ENCODE data around the gene GP9. TPM values are rescaled to one million over a fixed set of nuclear protein-coding genes. Genes with fewer than 3 reads are reported as not detected.

GP9 gene
- total RNA-seq = not detected

- ChIA-PET POLR2A (no interaction called here), CTCF (interaction anchor here (1.2 kb wide), 1 partner anchor 34 kb away, joined by 3 read pairs; no protein-coding TSS in a partner anchor)
- no peaks in the 10 kb centered on the region for H3K36me3 Mint-ChIP-seq (ENCODE audit: low read depth)
- DNase-seq (no peak), ATAC-seq (no peak)
- no peaks in the 10 kb centered on the region for H3K9me3 Mint-ChIP-seq (ENCODE audit: insufficient read depth)
- peaks cover 6% of the 10 kb centered on the region for H3K4me1 Mint-ChIP-seq (ENCODE audit: low read depth)
- H3K27ac Mint-ChIP-seq = no peak within 1 kb of the TSS
- peaks cover 7% of the 10 kb centered on the region for H3K27me3 Mint-ChIP-seq (ENCODE audit: low read depth)
- H3K4me3 Mint-ChIP-seq = no peak within 1 kb of the TSS
These were observed at the start of gene GP9 for GRCh38 chr3:129060276-129061022. Gene GP9, plus strand, starts transcription at chr3:129060779. Its CDS starts 961 bp downstream, at chr3:129061740.

GRCh38 chr3:129013491-129013891 lies 47.1 kb upstream of the GP9 start:
- no peak for DNase-seq
- ChIA-PET CTCF (interaction anchor here (1.3 to 7.0 kb wide), 5 partner anchors 8 to 43 kb away, joined by 7 to 115 read pairs (median 55); partner anchors contain the start of gene EFCC1), POLR2A (interaction anchor here (1.0 kb wide), 1 partner anchor 13 kb away, joined by 4 read pairs; no protein-coding TSS in a partner anchor)
- H3K27ac Mint-ChIP-seq = no peak overlapping the region
- H3K4me3 Mint-ChIP-seq = no peak overlapping the region
- H3K4me1 Mint-ChIP-seq (ENCODE audit: low read depth) = peaks cover 37% of the 10 kb centered on the region
- no peaks in the 10 kb centered on the region for H3K36me3 Mint-ChIP-seq (ENCODE audit: low read depth)
- no peak for ATAC-seq
- H3K9me3 Mint-ChIP-seq (ENCODE audit: insufficient read depth) = no peaks in the 10 kb centered on the region
- H3K27me3 Mint-ChIP-seq (ENCODE audit: low read depth) = no peaks in the 10 kb centered on the region

- DNase-seq (no peak), ATAC-seq (no peak)
- Mint-ChIP-seq H3K36me3 (ENCODE audit: low read depth) (no peaks in the 10 kb centered on the region), H3K4me3 (no peak overlapping the region), H3K27ac (peak overlapping the region; percentile 91), H3K9me3 (ENCODE audit: insufficient read depth) (no peaks in the 10 kb centered on the region), H3K27me3 (ENCODE audit: low read depth) (no peaks in the 10 kb centered on the region), H3K4me1 (ENCODE audit: low read depth) (peaks cover 37% of the 10 kb centered on the region)
- POLR2A ChIA-PET = interaction anchor here (1.0 to 4.7 kb wide), 3 partner anchors 12 to 302 kb away, joined by 4 to 66 read pairs (median 21); a partner anchor contains a TSS
- CTCF ChIA-PET = interaction anchor here (1.2 to 7.0 kb wide), 6 partner anchors 9 to 42 kb away, joined by 3 to 117 read pairs (median 79); partner anchors contain the start of gene EFCC1
These were observed 46.4 kb upstream of the GP9 start for GRCh38 chr3:129014148-129014547.

GRCh38 chr3:129014793-129015345 lies 45.7 kb upstream of the GP9 start:
- ChIA-PET POLR2A (interaction anchor here (0.7 to 4.7 kb wide), 10 partner anchors 9 to 301 kb away, joined by 3 to 66 read pairs (median 8); partner anchors contain the start of genes COPG1 and RAB43), CTCF (interaction anchor here (1.2 to 7.0 kb wide), 12 partner anchors 10 to 168 kb away, joined by 3 to 117 read pairs (median 22); partner anchors contain the start of genes ACAD9, CFAP92 and EFCC1)
- Mint-ChIP-seq H3K27ac (peak overlapping the region; percentile 91), H3K27me3 (ENCODE audit: low read depth) (no peaks in the 10 kb centered on the region), H3K9me3 (ENCODE audit: insufficient read depth) (no peaks in the 10 kb centered on the region), H3K4me1 (ENCODE audit: low read depth) (peaks cover 37% of the 10 kb centered on the region), H3K4me3 (peak overlapping the region; percentile 66), H3K36me3 (ENCODE audit: low read depth) (no peaks in the 10 kb centered on the region)
- DNase-seq (no peak), ATAC-seq (no peak)

GRCh38 chr3:129015388-129016105 lies 45.0 kb upstream of the GP9 start:
- DNase-seq (peak; percentile 61), ATAC-seq (peak; percentile 69)
- no peaks in the 10 kb centered on the region for H3K27me3 Mint-ChIP-seq (ENCODE audit: low read depth)
- H3K27ac Mint-ChIP-seq = peak overlapping the region; percentile 91
- POLR2A ChIA-PET = interaction anchor here (0.7 to 4.7 kb wide), 18 partner anchors 10 to 300 kb away, joined by 3 to 66 read pairs (median 8); partner anchors contain the start of genes CFAP92, CNBP, COPG1 and RAB43
- H3K36me3 Mint-ChIP-seq (ENCODE audit: low read depth) = no peaks in the 10 kb centered on the region
- H3K9me3 Mint-ChIP-seq (ENCODE audit: insufficient read depth) = no peaks in the 10 kb centered on the region
- H3K4me3 Mint-ChIP-seq = peak overlapping the region; percentile 66
- CTCF ChIA-PET = interaction anchor here (0.7 to 7.0 kb wide), 27 partner anchors 11 to 398 kb away, joined by 3 to 117 read pairs (median 6); partner anchors contain the start of genes ACAD9, CFAP92 and EFCC1
- H3K4me1 Mint-ChIP-seq (ENCODE audit: low read depth) = peaks cover 37% of the 10 kb centered on the region

- Mint-ChIP-seq H3K9me3 (ENCODE audit: insufficient read depth) (no peaks in the 10 kb centered on the region), H3K4me1 (ENCODE audit: low read depth) (peaks cover 37% of the 10 kb centered on the region), H3K36me3 (ENCODE audit: low read depth) (no peaks in the 10 kb centered on the region), H3K27ac (peak overlapping the region; percentile 91), H3K27me3 (ENCODE audit: low read depth) (no peaks in the 10 kb centered on the region), H3K4me3 (peak overlapping the region; percentile 66)
- CTCF ChIA-PET = interaction anchor here (0.7 to 7.0 kb wide), 31 partner anchors 10 to 399 kb away, joined by 3 to 117 read pairs (median 5); partner anchors contain the start of genes ACAD9, CFAP92, EFCC1 and RAB43
- ATAC-seq (peak; percentile 88), DNase-seq (peak; percentile 81)
- POLR2A ChIA-PET = interaction anchor here (0.5 to 4.7 kb wide), 18 partner anchors 10 to 300 kb away, joined by 3 to 66 read pairs (median 8); partner anchors contain the start of genes CFAP92, CNBP and RAB43
These were observed 44.2 kb upstream of the GP9 start for GRCh38 chr3:129016356-129016719.

- CTCF ChIA-PET = interaction anchor here (0.6 to 7.0 kb wide), 29 partner anchors 10 to 399 kb away, joined by 3 to 117 read pairs (median 5); partner anchors contain the start of genes ACAD9, CFAP92, COPG1 and EFCC1
- Mint-ChIP-seq H3K36me3 (ENCODE audit: low read depth) (no peaks in the 10 kb centered on the region), H3K27ac (peak overlapping the region; percentile 91), H3K9me3 (ENCODE audit: insufficient read depth) (no peaks in the 10 kb centered on the region), H3K4me3 (peak overlapping the region; percentile 66), H3K27me3 (ENCODE audit: low read depth) (no peaks in the 10 kb centered on the region), H3K4me1 (ENCODE audit: low read depth) (peaks cover 40% of the 10 kb centered on the region)
- peak; percentile 12 for ATAC-seq
- POLR2A ChIA-PET = interaction anchor here (0.5 to 4.7 kb wide), 17 partner anchors 9 to 299 kb away, joined by 3 to 66 read pairs (median 8); partner anchors contain the start of genes CFAP92, CNBP and RAB43
- peak; percentile 33 for DNase-seq
These were observed 43.7 kb upstream of the GP9 start for GRCh38 chr3:129016720-129017483.

GRCh38 chr3:129017484-129017899 lies 43.1 kb upstream of the GP9 start:
- Mint-ChIP-seq H3K9me3 (ENCODE audit: insufficient read depth) (no peaks in the 10 kb centered on the region), H3K4me1 (ENCODE audit: low read depth) (peaks cover 45% of the 10 kb centered on the region), H3K4me3 (no peak overlapping the region), H3K27me3 (ENCODE audit: low read depth) (no peaks in the 10 kb centered on the region), H3K27ac (peak overlapping the region; percentile 73), H3K36me3 (ENCODE audit: low read depth) (no peaks in the 10 kb centered on the region)
- ChIA-PET CTCF (interaction anchor here (0.6 to 7.0 kb wide), 17 partner anchors 9 to 337 kb away, joined by 3 to 117 read pairs (median 14); partner anchors contain the start of genes CFAP92, COPG1, EFCC1 and RAB43), POLR2A (interaction anchor here (0.9 to 4.7 kb wide), 8 partner anchors 9 to 299 kb away, joined by 3 to 66 read pairs (median 16); partner anchors contain the start of gene RAB43)
- DNase-seq (no peak), ATAC-seq (no peak)

GRCh38 chr3:129018271-129018670 lies 42.3 kb upstream of the GP9 start:
- peaks cover 51% of the 10 kb centered on the region for H3K4me1 Mint-ChIP-seq (ENCODE audit: low read depth)
- ChIA-PET CTCF (interaction anchor here (0.9 to 7.0 kb wide), 5 partner anchors 8 to 228 kb away, joined by 3 to 117 read pairs (median 103); no protein-coding TSS in a partner anchor), POLR2A (interaction anchor here (0.9 to 4.7 kb wide), 2 partner anchors 8 to 51 kb away, joined by 4 to 66 read pairs; no protein-coding TSS in a partner anchor)
- no peaks in the 10 kb centered on the region for H3K9me3 Mint-ChIP-seq (ENCODE audit: insufficient read depth)
- no peaks in the 10 kb centered on the region for H3K27me3 Mint-ChIP-seq (ENCODE audit: low read depth)
- no peak overlapping the region for H3K4me3 Mint-ChIP-seq
- no peak overlapping the region for H3K27ac Mint-ChIP-seq
- no peaks in the 10 kb centered on the region for H3K36me3 Mint-ChIP-seq (ENCODE audit: low read depth)
- DNase-seq (no peak), ATAC-seq (no peak)

GRCh38 chr3:129018751-129019150 lies 41.8 kb upstream of the GP9 start:
- Mint-ChIP-seq H3K4me3 (no peak overlapping the region), H3K27me3 (ENCODE audit: low read depth) (no peaks in the 10 kb centered on the region), H3K9me3 (ENCODE audit: insufficient read depth) (no peaks in the 10 kb centered on the region), H3K4me1 (ENCODE audit: low read depth) (peaks cover 51% of the 10 kb centered on the region), H3K27ac (no peak overlapping the region), H3K36me3 (ENCODE audit: low read depth) (no peaks in the 10 kb centered on the region)
- ChIA-PET POLR2A (interaction anchor here (4.7 kb wide), 1 partner anchor 8 kb away, joined by 66 read pairs; no protein-coding TSS in a partner anchor), CTCF (interaction anchor here (0.9 to 7.0 kb wide), 5 partner anchors 8 to 47 kb away, joined by 3 to 117 read pairs (median 103); no protein-coding TSS in a partner anchor)
- DNase-seq (no peak), ATAC-seq (no peak)

Data from activated CD8-positive, alpha-beta T cell treated with anti-CD3 and anti-CD28 coated beads, Interleukin-2, amount 10 ng/mL, durations not matched to agents 7 days and 5 days (primary cell).